Astrocyte (in vitro differentiated cells and primary cell): Measurements from ENCODE around the gene TTLL7. TPM values are rescaled to one million over a fixed set of nuclear protein-coding genes. Genes with fewer than 3 reads are reported as not detected.
A peak's percentile ranks its signal among the peaks of the same experiment; 100 is the strongest.

Experiments
- DNase-seq: peaks from one replicate; pipeline ENCODE4 v3.0.0-alpha.2; 2010; ENCODE audit warnings: low read depth
- FAIRE-seq: peaks from 2 replicates; lab custom pipeline; 2011; peaks lifted over from hg19 to GRCh38; lab: Jason Lieb, UNC
- H2AFZ ChIP-seq: 2 replicates; pipeline ENCODE4 v1.6.0; 2012; ENCODE audit warnings: low read depth, low read length, inconsistent platforms
- H3K27ac ChIP-seq: 2 replicates; pipeline ENCODE4 v1.5.1; 2011; ENCODE audit warnings: low read depth, low read length, inconsistent platforms
- H3K27me3 ChIP-seq: 2 replicates; pipeline ENCODE4 v1.6.0; 2011; ENCODE audit warnings: low read length, inconsistent platforms; ENCODE audit not compliant: insufficient read depth
- H3K36me3 ChIP-seq: 2 replicates; pipeline ENCODE4 v1.5.1; 2011; ENCODE audit warnings: low read length, inconsistent platforms; ENCODE audit not compliant: insufficient read depth
- H3K4me1 ChIP-seq: 2 replicates; pipeline ENCODE4 v1.5.1; 2011; ENCODE audit warnings: low read length, inconsistent platforms; ENCODE audit not compliant: insufficient read depth
- H3K4me2 ChIP-seq: 2 replicates; pipeline ENCODE4 v1.6.0; 2012; ENCODE audit warnings: low read length, inconsistent platforms
- H3K4me3 ChIP-seq: 2 replicates; pipeline ENCODE4 v1.5.1; 2011; ENCODE audit warnings: low read depth, mild to moderate bottlenecking, low read length, inconsistent platforms; ENCODE audit not compliant: insufficient read depth
- H3K79me2 ChIP-seq: 2 replicates; pipeline ENCODE4 v1.6.0; 2012; ENCODE audit warnings: mild to moderate bottlenecking, low read length, inconsistent platforms; ENCODE audit not compliant: insufficient read depth
- H3K9ac ChIP-seq: 2 replicates; pipeline ENCODE4 v1.6.0; 2012; ENCODE audit warnings: mild to moderate bottlenecking, low read length, inconsistent platforms
- H3K9me3 ChIP-seq: 2 replicates; pipeline ENCODE4 v1.5.1; 2012; ENCODE audit warnings: low read depth, mild to moderate bottlenecking, low read length, inconsistent platforms; ENCODE audit not compliant: insufficient read depth
- H4K20me1 ChIP-seq: 2 replicates; pipeline ENCODE4 v1.6.0; 2012; ENCODE audit warnings: low read length, inconsistent platforms; ENCODE audit not compliant: insufficient read depth
- H3K27ac Mint-ChIP-seq: one replicate; pipeline ENCODE4 v1.8.0; 2021; ENCODE audit warnings: mild to moderate bottlenecking, mixed read lengths; ENCODE audit not compliant: unreplicated experiment
- H3K27me3 Mint-ChIP-seq: one replicate; pipeline ENCODE4 v1.8.0; 2021; ENCODE audit warnings: low read depth, mixed read lengths; ENCODE audit not compliant: unreplicated experiment
- H3K36me3 Mint-ChIP-seq: one replicate; pipeline ENCODE4 v1.8.0; 2021; ENCODE audit warnings: low read depth, mixed read lengths; ENCODE audit not compliant: unreplicated experiment
- H3K4me1 Mint-ChIP-seq: one replicate; pipeline ENCODE4 v1.8.0; 2021; ENCODE audit warnings: low read depth, mixed read lengths; ENCODE audit not compliant: unreplicated experiment
- H3K4me3 Mint-ChIP-seq: one replicate; pipeline ENCODE4 v1.8.0; 2021; ENCODE audit warnings: mild to moderate bottlenecking, moderate library complexity, mixed read lengths; ENCODE audit not compliant: unreplicated experiment
- H3K9me3 Mint-ChIP-seq: one replicate; pipeline ENCODE4 v1.8.0; 2021; ENCODE audit warnings: mild to moderate bottlenecking, mixed read lengths; ENCODE audit not compliant: unreplicated experiment
- EZH2 ChIP-seq: IDR thresholded peaks from 2 replicates; pipeline ENCODE4 v1.6.1; 2012; ENCODE audit warnings: mild to moderate bottlenecking, low read length, inconsistent platforms; ENCODE audit not compliant: insufficient read depth
- total RNA-seq: library from RNA; stranded (reverse); gene quantifications from 2 replicates; pipeline ENCODE4 v1.2.1, GENCODE V29; 2021
- TF ChIP-seq, protein P1 (sequence below): IDR thresholded peaks from 2 replicates; pipeline ENCODE4 v1.5.1; 2011; ENCODE audit warnings: low read depth, mild to moderate bottlenecking, inconsistent platforms, low read length, moderate library complexity; ENCODE audit not compliant: insufficient read depth

Gene TTLL7
- total RNA-seq, 1 donor from 2014 or later = 28.5 TPM

DNA sequence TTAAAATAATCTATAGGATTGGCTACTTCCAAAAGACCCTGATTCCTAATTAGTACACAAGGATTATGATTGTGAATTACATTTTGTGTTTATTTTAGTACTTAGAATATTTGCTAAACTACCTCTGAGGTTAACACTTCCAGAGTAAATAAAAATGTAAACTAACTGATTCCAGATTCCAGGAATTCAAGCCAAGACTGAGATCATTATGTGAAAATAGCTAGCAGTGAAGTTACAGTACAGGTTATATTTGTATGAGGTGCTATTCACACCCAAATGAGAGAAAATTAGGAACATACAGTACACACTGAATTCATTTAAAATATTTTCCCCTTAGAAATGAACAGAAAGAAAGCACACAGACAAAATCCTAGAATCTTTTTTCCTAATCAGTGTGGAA, 28.8 kb downstream of the TTLL7 start:
- Histone ChIP-seq H3K4me2 (no peak overlapping the region), H3K9me3 (no peaks in the 10 kb centered on the region), H3K9ac (no peak overlapping the region), H3K79me2 (no peaks in the 10 kb centered on the region), H3K36me3 (no peaks in the 10 kb centered on the region), H3K27me3 (no peaks in the 10 kb centered on the region), H3K4me1 (no peaks in the 10 kb centered on the region), H4K20me1 (no peaks in the 10 kb centered on the region), H3K4me3 (no peak overlapping the region), H3K27ac (no peak overlapping the region), H2AFZ (no peak overlapping the region)
- Mint-ChIP-seq H3K4me3 (no peak overlapping the region), H3K36me3 (no peaks in the 10 kb centered on the region), H3K27me3 (no peaks in the 10 kb centered on the region), H3K4me1 (peaks cover 5% of the 10 kb centered on the region), H3K27ac (no peak overlapping the region), H3K9me3 (no peaks in the 10 kb centered on the region)
- TF ChIP-seq EZH2 = no peak
- TF ChIP-seq, protein P1, sequence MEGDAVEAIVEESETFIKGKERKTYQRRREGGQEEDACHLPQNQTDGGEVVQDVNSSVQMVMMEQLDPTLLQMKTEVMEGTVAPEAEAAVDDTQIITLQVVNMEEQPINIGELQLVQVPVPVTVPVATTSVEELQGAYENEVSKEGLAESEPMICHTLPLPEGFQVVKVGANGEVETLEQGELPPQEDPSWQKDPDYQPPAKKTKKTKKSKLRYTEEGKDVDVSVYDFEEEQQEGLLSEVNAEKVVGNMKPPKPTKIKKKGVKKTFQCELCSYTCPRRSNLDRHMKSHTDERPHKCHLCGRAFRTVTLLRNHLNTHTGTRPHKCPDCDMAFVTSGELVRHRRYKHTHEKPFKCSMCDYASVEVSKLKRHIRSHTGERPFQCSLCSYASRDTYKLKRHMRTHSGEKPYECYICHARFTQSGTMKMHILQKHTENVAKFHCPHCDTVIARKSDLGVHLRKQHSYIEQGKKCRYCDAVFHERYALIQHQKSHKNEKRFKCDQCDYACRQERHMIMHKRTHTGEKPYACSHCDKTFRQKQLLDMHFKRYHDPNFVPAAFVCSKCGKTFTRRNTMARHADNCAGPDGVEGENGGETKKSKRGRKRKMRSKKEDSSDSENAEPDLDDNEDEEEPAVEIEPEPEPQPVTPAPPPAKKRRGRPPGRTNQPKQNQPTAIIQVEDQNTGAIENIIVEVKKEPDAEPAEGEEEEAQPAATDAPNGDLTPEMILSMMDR = no peak
- DNase-seq (no peak), FAIRE-seq (peak; percentile 17)

DNA sequence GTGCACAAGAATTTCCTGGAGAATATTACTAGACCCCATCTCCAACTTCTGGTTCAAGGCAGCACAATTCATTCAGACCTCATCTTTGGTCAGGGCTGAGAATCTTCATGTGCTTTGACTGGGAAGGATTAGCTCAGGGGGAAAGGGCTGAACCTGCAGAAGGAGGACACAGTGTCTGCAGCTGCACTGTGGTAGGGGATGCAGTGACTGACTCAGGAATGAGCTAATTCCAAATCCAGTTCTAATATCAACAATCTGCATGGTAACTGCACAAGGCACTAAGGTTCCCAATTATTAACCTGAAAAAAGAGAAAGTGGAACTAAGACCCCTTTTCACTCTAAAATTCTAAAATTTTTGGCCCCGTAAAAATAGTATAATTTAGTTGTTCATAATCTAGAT, 31.6 kb downstream of the TTLL7 start:
- TF ChIP-seq, protein P1 = no peak
- TF ChIP-seq EZH2 = no peak
- Mint-ChIP-seq H3K9me3 (no peaks in the 10 kb centered on the region), H3K27ac (no peak overlapping the region), H3K4me3 (no peak overlapping the region), H3K36me3 (no peaks in the 10 kb centered on the region), H3K27me3 (no peaks in the 10 kb centered on the region), H3K4me1 (peaks cover 6% of the 10 kb centered on the region)
- H3K9me3 ChIP-seq = no peaks in the 10 kb centered on the region
- no peak overlapping the region for H3K9ac ChIP-seq
- no peaks in the 10 kb centered on the region for H3K4me1 ChIP-seq
- H3K27ac ChIP-seq = no peak overlapping the region
- H3K79me2 ChIP-seq = no peaks in the 10 kb centered on the region
- no peaks in the 10 kb centered on the region for H3K27me3 ChIP-seq
- H2AFZ ChIP-seq = no peak overlapping the region
- DNase-seq (no peak), FAIRE-seq (no peak)
- H3K4me2 ChIP-seq = no peak overlapping the region
- no peak overlapping the region for H3K4me3 ChIP-seq
- H4K20me1 ChIP-seq = no peaks in the 10 kb centered on the region
- no peaks in the 10 kb centered on the region for H3K36me3 ChIP-seq

DNA sequence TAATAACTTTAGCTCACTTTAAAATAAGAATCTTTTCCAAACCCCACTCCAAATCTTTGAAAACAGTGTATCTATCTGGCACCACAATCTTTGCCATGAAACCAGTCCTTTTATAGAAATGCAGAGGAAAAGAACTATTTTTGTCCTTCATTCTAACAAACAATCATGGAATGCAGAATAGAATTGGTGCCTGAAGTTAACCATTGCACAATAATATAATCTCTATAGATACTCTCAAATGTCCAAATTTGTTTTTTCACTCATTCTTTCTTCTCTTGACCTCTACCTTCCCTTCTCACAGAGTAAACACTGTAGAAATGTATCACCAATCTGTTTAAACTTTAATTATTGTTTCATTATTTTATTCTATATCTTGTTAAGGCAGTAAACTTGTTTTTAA, 34.8 kb downstream of the TTLL7 start:
- H3K79me2 ChIP-seq = no peaks in the 10 kb centered on the region
- no peaks in the 10 kb centered on the region for H3K4me1 ChIP-seq
- H2AFZ ChIP-seq = no peak overlapping the region
- no peak overlapping the region for H3K4me3 Mint-ChIP-seq
- peaks cover 12% of the 10 kb centered on the region for H3K4me1 Mint-ChIP-seq
- no peak overlapping the region for H3K27ac ChIP-seq
- no peaks in the 10 kb centered on the region for H3K9me3 Mint-ChIP-seq
- H3K36me3 ChIP-seq = no peaks in the 10 kb centered on the region
- H3K4me3 ChIP-seq = no peak overlapping the region
- no peak for TF ChIP-seq EZH2
- TF ChIP-seq, protein P1 = no peak
- no peaks in the 10 kb centered on the region for H3K27me3 ChIP-seq
- no peaks in the 10 kb centered on the region for H4K20me1 ChIP-seq
- no peak overlapping the region for H3K4me2 ChIP-seq
- DNase-seq = no peak
- no peak for FAIRE-seq
- no peaks in the 10 kb centered on the region for H3K36me3 Mint-ChIP-seq
- no peak overlapping the region for H3K9ac ChIP-seq
- no peaks in the 10 kb centered on the region for H3K27me3 Mint-ChIP-seq
- H3K9me3 ChIP-seq = no peaks in the 10 kb centered on the region
- H3K27ac Mint-ChIP-seq = no peak overlapping the region
